Lower lobe of right lung (tissue), 2 donors: ENCODE data around the gene GNAZ. TPM values are rescaled to one million over a fixed set of nuclear protein-coding genes. Genes with fewer than 3 reads are reported as not detected.

Experiments
- ATAC-seq, 2 donors: fragments of 200-7000 bp; cut with Tn5 transposase; one replicate each; pipeline ENCODE4 v1.9.1; 2020 to 2022; ENCODE audit warnings: mild to moderate bottlenecking in 2 of 2, moderate library complexity in 2 of 2
- DNase-seq: peaks from one replicate; pipeline ENCODE4 v3.0.0-alpha.2; 2020
- H3K27ac ChIP-seq: fragments of 200-600 bp; one replicate; pipeline ENCODE4 v1.8.0; 2022
- H3K27me3 ChIP-seq: fragments of 200-600 bp; one replicate; pipeline ENCODE4 v1.8.0; 2022; ENCODE audit warnings: low read depth
- H3K36me3 ChIP-seq: fragments of 200-600 bp; one replicate; pipeline ENCODE4 v1.8.0; 2022; ENCODE audit warnings: mild to moderate bottlenecking
- H3K4me1 ChIP-seq: fragments of 200-600 bp; one replicate; pipeline ENCODE4 v1.8.0; 2022
- H3K4me3 ChIP-seq: fragments of 200-600 bp; one replicate; pipeline ENCODE4 v1.8.0; 2022; ENCODE audit warnings: mild to moderate bottlenecking
- H3K9me3 ChIP-seq: fragments of 200-600 bp; one replicate; pipeline ENCODE4 v1.8.0; 2022
- CTCF ChIP-seq: fragments of 200-600 bp; IDR thresholded peaks from one replicate; pipeline ENCODE4 v1.8.0; 2022; ENCODE audit warnings: antibody characterized with exemption, mild to moderate bottlenecking
- intact Hi-C: fragments of 100-400 bp; cut with DNase I; formaldehyde crosslinking; loops from one replicate; pipeline ENCODE4 v1.11.0; 2022
- total RNA-seq: library from RNA; stranded (reverse); fragmentation: NEBNext Ultra II Directional; extraction: Animal tissue kit (Norgen Biotek cat#: 25700); gene quantifications from one replicate; pipeline ENCODE4 v1.2.1, GENCODE V29; 2021
- donor health status: DM: no; HTN: yes; CAD: no; lungs with severe emphysema.

GNAZ gene
- total RNA-seq, 1 donor from 2014 or later, result 2.4 TPM

DNA sequence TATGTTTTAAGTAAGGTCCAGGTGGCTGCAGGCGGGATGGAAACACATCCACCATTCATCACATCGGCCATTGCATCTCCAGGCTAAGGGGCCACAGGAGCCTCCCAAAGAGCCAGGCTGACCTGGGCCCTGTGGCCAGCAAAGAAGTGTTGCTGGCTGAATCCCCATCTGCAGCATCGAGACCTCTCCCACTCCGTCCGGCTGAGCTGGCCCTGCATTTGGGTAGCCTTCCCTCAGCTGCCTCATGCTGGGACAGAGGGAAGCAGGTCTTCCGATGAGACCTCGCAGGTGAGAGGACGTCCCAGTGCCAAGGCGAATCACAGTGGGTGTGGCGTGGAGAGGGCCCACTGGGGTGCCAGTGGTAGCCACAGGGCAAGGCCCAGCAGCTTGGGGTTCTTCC is 47.0 kb downstream of the GNAZ start:
- Histone ChIP-seq H3K4me3 (no peak overlapping the region), H3K4me1 (no peaks in the 10 kb centered on the region), H3K9me3 (no peaks in the 10 kb centered on the region), H3K36me3 (no peaks in the 10 kb centered on the region), H3K27ac (no peak overlapping the region), H3K27me3 (no peaks in the 10 kb centered on the region)
- no peak for ATAC-seq
- no peak for DNase-seq
- no peak for TF ChIP-seq CTCF
- intact Hi-C loops, result no loop called here

GRCh38 chr22:23117891-23118646 is 47.8 kb downstream of the GNAZ start:
- no peak for TF ChIP-seq CTCF
- intact Hi-C loops, result no loop called here
- no peak overlapping the region for H3K27ac ChIP-seq
- ATAC-seq, result no peak
- H3K4me1 ChIP-seq, result no peaks in the 10 kb centered on the region
- H3K36me3 ChIP-seq, result no peaks in the 10 kb centered on the region
- no peaks in the 10 kb centered on the region for H3K9me3 ChIP-seq
- H3K4me3 ChIP-seq, result no peak overlapping the region
- no peak for DNase-seq
- no peaks in the 10 kb centered on the region for H3K27me3 ChIP-seq

GRCh38 chr22:23118647-23119493 is 48.6 kb downstream of the GNAZ start:
- no peak overlapping the region for H3K27ac ChIP-seq
- H3K27me3 ChIP-seq, result no peaks in the 10 kb centered on the region
- H3K9me3 ChIP-seq, result no peaks in the 10 kb centered on the region
- TF ChIP-seq CTCF, result no peak
- H3K36me3 ChIP-seq, result no peaks in the 10 kb centered on the region
- H3K4me1 ChIP-seq, result no peaks in the 10 kb centered on the region
- intact Hi-C loops, result no loop called here
- no peak overlapping the region for H3K4me3 ChIP-seq
- DNase-seq, result no peak
- no peak for ATAC-seq

GRCh38 chr22:23119494-23120414 is 49.4 kb downstream of the GNAZ start:
- Histone ChIP-seq H3K4me1 (no peaks in the 10 kb centered on the region), H3K4me3 (no peak overlapping the region), H3K36me3 (no peaks in the 10 kb centered on the region), H3K27ac (no peak overlapping the region), H3K9me3 (no peaks in the 10 kb centered on the region), H3K27me3 (no peaks in the 10 kb centered on the region)
- no peak for TF ChIP-seq CTCF
- no peak for DNase-seq
- intact Hi-C loops, result loop anchor here (10.0 kb wide), 1 partner anchor 155 kb away; no protein-coding TSS in a partner anchor
- no peak for ATAC-seq

GRCh38 chr22:23120415-23120899 is 50.1 kb downstream of the GNAZ start:
- no peaks in the 10 kb centered on the region for H3K36me3 ChIP-seq
- intact Hi-C loops, result loop anchor here (10.0 kb wide), 1 partner anchor 156 kb away; no protein-coding TSS in a partner anchor
- TF ChIP-seq CTCF, result no peak
- DNase-seq (no peak), ATAC-seq (no peak)
- H3K9me3 ChIP-seq, result no peaks in the 10 kb centered on the region
- no peaks in the 10 kb centered on the region for H3K4me1 ChIP-seq
- no peak overlapping the region for H3K27ac ChIP-seq
- H3K4me3 ChIP-seq, result no peak overlapping the region
- no peaks in the 10 kb centered on the region for H3K27me3 ChIP-seq
